G401 (cell line): Measurements from ENCODE around the gene SWSAP1. TPM values are rescaled to one million over a fixed set of nuclear protein-coding genes. Genes with fewer than 3 reads are reported as not detected.
"Not testable (repeated sequence)": the region's sequence is repeated elsewhere in the genome, so short reads cannot be mapped to it uniquely, and the experiment has no call there.

ENCODE experiments used
- DNase-seq: peaks from one replicate; pipeline ENCODE4 v3.0.0-alpha.2; 2015; ENCODE audit warnings: low spot score
- in situ Hi-C: cut with HindIII; loops from 2 replicates; pipeline ENCODE4 v1.10.0; 2016; ENCODE audit warnings: low sequenced_read_pairs, mixed read lengths
- total RNA-seq: library from RNA; depleted of rRNA; stranded (reverse); fragments of >200 nt; shearing (Covaris generic); gene quantifications from 2 replicates; pipeline ENCODE4 v1.2.3, GENCODE V29; 2014; rRNA removed

Gene SWSAP1
- 6.2 and 6.3 TPM in 2 replicates for total RNA-seq

DNA sequence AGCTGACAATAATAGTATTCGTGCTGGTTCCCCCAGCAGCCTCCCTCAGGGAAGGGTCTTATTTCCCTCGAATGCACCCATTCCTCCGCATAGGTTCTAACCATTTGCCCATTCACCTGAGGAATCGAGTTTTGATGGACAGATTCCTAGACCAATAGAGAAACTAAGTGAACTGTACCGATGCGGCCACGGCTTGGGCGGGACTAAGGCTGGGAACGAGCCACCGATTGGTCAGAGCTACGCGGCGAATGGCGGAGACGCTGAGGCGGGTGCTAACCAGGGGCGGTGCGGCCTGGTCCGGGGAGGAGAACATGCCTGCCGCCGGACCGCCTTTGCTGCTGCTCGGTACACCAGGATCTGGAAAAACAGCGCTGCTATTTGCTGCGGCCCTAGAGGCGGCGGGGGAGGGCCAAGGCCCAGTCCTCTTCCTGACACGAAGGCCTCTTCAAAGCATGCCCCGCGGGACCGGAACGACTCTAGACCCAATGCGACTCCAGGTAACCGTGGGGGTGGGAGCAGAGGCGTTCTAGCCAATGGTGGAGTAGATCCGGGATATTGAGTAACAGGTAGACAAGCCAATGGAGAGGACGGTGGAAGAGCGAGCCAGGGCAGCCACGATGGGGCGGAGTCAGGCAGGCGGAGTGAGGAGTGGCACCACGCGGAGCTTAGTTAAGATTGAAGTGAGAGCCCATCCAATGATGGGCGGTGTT lies at the start of gene SWSAP1:
Gene SWSAP1, plus strand, starts transcription at position 234 of the 710 bp plus-strand sequence. Its CDS starts 15 bp downstream, at position 249.
- in situ Hi-C loops = no loop called here
- DNase-seq = peak; percentile 100

- in situ Hi-C loops = no loop called here
- peak; percentile 44 for DNase-seq
Observed at GRCh38 chr19:11324748-11325389, 49.6 kb upstream of the SWSAP1 start.

- no peak for DNase-seq
- in situ Hi-C loops = no loop called here
Observed at GRCh38 chr19:11325544-11325943, 48.9 kb upstream of the SWSAP1 start.

DNA sequence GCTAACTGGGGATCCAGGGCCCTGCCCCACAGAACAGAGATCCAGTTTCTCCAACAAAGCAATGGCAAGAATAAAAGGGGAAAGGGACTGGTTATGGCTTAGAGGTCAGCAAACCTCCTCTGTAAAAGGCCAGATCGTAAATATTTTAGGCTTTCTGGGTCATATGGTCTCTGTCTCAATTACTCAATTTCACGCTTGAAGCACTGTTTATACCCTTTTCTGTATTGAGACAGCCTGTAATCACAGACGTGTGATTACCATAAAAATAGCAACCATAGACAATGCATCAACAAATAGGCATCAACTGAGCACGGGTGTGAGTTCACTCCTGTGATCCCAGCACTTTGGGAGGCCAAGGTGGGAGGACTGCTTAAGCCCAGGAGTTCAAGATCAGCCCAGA lies 44.3 kb upstream of the SWSAP1 start:
- DNase-seq = no peak
- in situ Hi-C loops = no loop called here

DNA sequence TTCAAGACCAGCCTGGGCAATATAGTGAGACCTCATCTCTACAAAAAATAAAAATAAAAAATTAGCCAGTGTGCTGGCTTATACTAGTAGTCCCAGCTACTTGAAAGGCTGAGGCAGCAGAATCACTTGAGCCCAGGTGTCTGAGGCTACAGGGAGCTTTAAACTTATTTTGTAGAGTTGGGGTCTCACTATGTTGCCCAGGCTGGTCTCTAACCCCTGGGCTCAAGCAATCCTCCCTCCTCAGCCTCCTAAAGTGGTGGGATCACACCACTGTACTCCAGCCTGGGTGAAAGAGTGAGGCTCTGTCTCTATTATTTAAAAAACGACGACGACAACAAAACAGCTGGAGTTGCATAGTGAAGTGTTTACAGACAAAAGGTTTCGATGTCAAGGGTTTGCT lies 43.0 kb upstream of the SWSAP1 start:
- no peak for DNase-seq
- in situ Hi-C loops = no loop called here

DNA sequence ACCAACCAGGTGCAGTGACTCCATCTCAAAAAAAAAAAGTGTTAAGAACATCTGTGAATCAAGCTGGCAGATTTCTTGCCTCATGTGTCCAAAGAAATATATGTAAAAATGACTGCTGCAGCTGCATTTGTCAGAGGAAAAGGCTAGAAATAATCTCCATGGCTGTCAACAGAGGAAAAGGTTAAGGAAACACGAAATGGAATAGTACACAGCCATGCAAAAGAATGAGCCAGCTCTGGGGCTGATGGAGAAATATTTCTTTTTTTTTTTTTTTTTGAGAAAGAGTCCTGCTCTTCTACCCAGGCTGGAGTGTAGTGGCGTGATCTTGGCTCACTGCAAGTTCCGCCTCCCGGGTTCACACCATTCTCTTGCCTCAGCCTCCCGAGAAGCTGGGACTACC lies 41.6 kb upstream of the SWSAP1 start:
- in situ Hi-C loops = no loop called here
- DNase-seq = no peak

DNA sequence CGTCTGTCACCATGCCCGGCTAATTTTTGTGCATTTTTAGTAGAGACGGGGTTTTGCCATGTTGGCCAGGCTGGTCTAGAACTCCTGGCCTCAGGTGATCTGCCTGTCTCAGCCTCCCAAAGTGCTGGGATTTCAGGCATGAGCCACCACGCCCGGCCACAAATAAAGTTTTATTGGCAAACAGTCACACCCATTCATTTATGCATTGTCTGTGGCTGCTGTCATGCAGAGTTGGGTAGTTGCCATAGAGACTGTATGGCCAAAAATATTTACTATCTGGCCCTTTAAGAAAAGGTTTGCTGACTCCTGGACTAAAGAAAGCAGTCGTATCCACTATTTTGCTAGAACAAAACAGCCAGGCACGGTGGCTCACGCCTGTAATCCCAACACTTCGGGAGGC lies 40.6 kb upstream of the SWSAP1 start:
- in situ Hi-C loops, DNase-seq: not testable (repeated sequence)

DNA sequence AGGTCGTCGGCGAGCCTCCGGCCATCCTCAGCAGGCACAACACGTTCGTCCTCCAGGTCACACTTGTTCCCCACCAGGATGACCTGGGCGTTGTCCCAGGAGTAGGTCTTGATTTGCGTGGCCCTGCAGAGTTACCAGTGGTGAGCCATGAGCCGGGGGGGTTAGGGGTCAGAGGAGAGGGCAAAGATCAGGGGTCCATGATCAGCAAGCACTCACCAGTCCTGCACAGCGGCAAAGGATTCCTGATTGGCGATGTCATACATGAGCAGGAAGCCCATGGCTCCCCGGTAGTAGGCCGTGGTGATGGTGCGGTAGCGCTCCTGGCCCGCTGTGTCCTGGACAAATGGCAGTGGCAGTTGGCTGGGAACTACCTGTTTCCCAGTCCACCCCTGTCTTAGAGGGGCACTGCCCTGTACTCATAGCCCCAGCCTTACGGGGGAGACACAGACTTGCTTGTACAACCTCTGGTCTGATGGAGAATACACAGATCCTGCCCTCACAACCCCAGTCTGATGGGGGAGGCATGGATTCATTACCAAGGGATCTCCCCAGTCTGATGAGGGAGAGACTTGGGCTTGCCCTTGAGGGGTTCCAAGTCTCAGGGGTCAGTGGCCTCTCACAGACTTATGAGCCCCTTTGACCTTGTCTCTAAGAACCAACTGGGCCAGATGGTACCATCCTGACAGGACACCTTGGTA lies 38.9 kb upstream of the SWSAP1 start:
- in situ Hi-C loops = no loop called here
- DNase-seq = no peak

DNA sequence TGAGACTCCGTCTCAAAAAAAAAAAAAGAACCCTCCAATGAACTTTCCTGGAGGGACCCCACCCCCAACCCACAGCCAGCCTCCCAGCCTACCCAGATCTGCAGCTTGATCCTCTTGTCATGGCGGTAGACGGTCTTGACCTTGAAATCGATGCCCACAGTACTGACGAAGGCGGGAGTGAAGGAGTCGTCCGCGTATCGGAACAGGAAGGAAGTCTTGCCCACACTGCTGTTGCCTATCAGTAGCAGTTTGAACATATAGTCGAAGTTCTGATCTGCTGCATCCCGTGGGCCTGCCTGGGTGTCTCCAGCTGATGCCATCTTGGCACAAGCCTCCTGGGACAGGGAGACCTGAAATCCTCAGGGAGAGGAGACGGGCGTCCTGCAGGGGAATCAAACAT lies 37.4 kb upstream of the SWSAP1 start:
- DNase-seq = no peak

GRCh38 chr19:11338121-11338520 lies 36.3 kb upstream of the SWSAP1 start:
- in situ Hi-C loops = no loop called here
- DNase-seq = no peak

More for the DNA sequence above, 37.4 kb upstream of the SWSAP1 start:
- in situ Hi-C loops = no loop called here

DNA sequence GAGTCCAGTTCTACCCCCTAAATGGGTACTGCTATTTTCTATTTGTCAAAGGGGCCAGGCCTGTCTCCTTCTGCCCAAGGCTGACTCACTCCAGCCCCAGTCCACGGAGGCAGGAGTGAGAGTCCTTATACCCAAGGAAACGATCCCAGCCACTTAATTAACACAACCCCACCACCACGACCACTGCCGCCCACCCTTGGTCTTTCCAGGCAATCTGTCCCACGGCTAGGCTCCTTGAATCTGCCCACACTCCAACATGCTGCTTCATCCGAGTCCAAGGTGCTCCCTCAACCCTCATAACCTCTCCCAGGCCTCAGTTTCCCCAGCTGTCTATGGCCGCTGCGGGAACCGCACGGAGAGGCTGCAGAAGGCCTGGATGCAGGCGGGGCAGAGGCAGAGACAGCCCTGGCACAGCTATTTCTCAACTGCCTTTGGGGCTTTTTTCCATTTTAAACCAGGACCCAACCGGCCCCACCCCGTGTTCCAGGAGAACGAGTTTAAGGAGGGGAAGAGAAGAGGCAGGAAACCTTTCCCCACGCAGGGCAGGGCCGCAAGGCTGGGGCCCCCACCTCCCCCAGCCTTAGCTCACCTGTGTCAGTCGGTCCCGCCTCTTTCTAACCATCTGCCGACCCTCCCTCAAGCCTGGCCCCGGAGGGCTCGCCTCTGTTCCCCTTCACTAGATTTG lies 35.8 kb upstream of the SWSAP1 start:
- DNase-seq = no peak
- in situ Hi-C loops = no loop called here

DNA sequence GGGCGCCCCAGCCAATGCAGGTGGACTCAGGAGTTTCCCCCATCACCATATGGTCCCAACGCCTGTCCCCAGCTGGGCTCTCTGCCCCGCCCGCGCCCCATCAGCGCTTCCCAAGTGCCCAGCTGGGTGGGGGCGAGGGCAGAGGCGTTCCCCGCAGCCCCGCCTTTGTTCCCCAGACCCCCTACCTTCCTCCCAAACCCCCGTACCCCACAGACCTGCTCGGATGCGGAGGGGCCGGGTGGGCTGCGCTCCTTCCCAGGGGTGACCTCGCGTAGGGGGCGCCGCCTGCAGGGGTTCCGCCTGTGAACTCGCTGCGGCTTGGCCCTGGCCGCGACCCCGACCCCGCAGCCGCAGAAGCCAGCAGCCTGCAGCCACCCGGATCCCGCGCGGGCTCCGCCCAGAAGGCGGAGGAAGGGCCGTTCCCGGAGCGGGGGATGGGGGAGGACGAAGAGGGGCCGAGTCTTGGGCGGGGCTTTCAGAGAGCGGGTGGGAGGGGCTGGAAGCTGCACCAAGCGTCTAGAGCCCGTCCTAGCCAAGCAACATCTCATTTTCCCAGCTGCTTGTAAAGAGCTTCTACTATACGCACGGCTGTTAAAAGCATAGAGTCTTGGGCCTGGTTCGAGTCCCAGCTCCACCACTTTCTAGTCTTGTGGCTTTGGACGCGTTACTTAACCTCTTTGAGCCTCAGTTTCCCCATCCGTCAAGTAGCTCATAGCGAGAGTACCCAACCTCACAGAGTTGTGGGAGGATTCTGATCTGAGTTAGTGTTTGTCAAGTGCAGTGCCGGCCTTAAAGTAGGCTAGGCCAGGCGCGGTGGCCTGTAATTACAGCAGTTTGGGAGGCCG lies 35.0 kb upstream of the SWSAP1 start, which contains the start of gene RAB3D:
Gene RAB3D, minus strand, starts transcription at position 404 of the 845 bp plus-strand sequence. CDS start 2,258 bp downstream, outside the sequence.
- peak; percentile 92 for DNase-seq
- in situ Hi-C loops = no loop called here

DNA sequence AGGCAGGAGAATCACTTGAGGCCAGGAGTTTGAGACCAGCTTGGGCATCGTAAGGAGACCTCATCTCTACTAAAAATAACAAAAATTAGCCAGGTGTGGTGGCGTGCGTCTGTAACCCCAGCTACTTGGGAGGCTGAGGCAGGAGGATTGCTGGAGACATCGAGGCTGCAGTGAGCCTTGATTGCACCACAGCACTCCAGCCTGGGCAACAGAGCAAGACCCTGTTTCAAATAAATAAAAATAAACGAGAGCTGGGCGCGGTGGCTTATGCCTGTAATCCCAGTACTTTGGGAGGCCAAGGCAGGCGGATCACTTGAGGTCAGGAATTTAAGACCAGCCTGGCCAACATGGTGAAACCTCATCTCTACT lies 34.4 kb upstream of the SWSAP1 start:
- in situ Hi-C loops, DNase-seq: not testable (repeated sequence)

- in situ Hi-C loops = no loop called here
- no peak for DNase-seq
Observed at GRCh38 chr19:11342429-11342828, 32.0 kb upstream of the SWSAP1 start.

DNA sequence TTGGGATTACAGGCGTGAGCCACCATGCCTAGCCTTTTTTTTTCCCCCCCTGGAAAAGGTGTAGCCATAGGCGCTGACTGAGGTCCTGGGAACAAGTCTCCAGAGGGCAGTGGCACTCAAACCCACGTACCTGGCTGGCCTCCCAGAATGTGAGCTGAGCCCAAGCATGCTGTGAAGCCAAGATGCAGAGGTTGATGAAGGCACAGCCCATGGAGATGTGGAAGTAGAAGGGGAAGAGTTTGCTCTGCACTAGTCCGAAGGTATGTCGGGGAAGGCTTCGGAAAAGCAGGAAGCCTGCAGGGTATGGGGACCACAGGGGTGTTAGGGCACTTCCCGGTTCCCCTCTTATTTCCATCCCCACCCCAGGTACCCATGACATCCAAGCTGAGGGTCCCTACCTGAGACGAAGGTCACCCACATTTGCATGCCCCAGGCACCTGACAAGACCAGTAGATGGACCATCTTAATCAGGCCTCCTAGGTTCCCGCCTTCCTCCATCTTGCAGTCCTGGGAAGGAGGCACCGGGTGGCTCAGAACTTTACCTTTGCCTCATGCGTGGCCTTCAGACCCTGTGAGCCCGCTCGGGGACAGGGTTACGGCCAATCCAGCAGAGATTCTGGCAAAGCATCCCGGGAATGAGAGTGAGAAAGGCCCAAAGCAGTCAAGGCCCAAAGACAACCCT lies 29.2 kb upstream of the SWSAP1 start:
- DNase-seq = no peak
- in situ Hi-C loops = no loop called here

DNA sequence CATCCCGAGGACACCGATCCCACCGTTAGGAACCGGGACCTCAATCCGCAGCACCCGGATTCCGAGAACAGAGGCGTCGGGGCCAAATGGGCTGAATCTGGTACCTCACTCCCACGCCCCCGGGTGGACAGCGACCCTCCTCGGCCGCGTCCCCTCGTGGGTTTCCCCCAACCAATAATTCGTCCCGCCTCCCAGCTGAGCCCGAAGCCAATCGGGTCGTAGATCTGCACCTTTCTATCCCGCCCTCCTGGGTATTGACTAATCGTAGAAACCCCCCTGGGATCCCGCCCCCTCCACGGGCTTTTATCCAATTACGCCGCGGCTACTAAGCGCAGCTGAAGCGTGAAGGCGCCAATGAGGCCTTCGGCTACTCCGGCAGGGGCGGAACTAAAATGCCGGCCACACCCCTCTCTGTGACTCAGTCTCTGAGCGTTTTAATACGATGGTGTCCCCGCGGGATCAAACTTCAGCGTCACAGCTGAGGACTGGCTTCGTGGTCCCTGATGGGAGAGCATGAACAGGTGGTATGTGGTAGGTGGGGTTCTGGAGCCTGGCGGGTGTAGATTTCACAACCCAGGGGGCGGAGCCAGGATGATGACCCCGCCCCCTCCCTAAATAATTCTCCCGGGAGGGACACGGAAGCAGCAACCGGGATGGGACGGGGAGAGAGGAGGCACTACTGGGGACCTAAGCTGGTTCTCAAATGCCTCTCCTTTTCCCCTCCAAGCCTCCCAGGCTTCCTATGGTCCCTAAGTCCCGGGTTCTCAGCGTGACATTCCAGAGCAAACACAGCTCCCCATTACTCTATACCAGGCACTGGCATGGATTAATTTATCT lies 28.1 kb upstream of the SWSAP1 start, which contains the start of the genes CCDC159 and TMEM205:
Gene CCDC159, plus strand, starts transcription at position 416 of the 837 bp plus-strand sequence. Its CDS starts 88 bp downstream, at position 504.
Gene TMEM205, minus strand, starts transcription at position 165 of the 837 bp plus-strand sequence. CDS start 649 bp downstream, outside the sequence.
- in situ Hi-C loops = no loop called here
- peak; percentile 100 for DNase-seq

DNA sequence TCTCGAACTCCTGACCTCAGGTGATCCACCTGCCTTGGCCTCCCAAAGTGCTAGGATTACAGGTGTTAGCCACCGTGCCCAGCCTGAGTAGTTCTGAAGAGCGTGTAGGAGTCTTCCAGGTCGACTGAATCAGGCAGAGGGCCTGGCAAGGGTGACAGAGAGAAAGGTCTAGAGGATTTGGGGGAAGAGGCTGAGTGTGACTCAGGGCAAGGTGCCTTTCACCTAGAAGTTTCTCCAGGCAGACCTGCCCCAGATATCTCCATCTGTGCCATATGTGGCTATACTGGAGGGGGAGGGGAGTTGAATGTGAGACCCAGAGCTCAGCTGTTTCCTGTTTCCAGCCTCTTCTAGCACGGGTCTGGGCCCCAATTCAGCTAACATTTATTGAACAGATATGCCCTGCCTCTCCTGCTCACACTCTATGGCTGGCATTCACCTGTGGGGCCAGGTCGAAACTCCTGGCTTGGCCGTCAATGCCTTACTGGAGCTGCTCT lies 26.9 kb upstream of the SWSAP1 start:
- no peak for DNase-seq
- in situ Hi-C loops = no loop called here
